ENCODE data around the gene TAS2R50.

DNA sequence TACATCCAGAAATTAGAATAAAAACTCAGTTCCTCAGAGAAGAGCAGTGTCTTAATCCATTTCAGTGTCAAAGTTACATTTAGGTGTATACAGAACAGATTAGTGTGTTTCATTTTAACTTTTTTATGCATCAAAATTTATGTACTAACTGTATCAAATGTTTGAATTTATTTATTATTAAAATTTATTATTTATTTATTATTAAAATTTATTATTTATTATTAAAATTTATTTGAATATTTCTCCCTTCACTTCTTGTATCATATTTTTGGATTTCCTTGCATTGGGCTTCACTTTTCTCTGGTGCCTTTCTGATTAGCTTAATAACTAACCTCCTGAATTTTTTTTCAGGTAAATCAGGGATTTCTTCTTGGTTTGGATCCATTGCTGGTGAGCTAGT is 45.3 kb downstream of the TAS2R50 start:
- TF ChIP-seq SPI1 (IDR thresholded peaks at IDR 0.05; ENCODE audit: borderline replicate concordance, low read depth): no peak
- TF ChIP-seq, protein P1, sequence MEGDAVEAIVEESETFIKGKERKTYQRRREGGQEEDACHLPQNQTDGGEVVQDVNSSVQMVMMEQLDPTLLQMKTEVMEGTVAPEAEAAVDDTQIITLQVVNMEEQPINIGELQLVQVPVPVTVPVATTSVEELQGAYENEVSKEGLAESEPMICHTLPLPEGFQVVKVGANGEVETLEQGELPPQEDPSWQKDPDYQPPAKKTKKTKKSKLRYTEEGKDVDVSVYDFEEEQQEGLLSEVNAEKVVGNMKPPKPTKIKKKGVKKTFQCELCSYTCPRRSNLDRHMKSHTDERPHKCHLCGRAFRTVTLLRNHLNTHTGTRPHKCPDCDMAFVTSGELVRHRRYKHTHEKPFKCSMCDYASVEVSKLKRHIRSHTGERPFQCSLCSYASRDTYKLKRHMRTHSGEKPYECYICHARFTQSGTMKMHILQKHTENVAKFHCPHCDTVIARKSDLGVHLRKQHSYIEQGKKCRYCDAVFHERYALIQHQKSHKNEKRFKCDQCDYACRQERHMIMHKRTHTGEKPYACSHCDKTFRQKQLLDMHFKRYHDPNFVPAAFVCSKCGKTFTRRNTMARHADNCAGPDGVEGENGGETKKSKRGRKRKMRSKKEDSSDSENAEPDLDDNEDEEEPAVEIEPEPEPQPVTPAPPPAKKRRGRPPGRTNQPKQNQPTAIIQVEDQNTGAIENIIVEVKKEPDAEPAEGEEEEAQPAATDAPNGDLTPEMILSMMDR (IDR thresholded peaks at IDR 0.05; ENCODE audit: insufficient read depth, low read length): no peak
- no peak for TF ChIP-seq POLR2AphosphoS5 (IDR thresholded peaks at IDR 0.05; ENCODE audit: low read depth)
